ENCODE measurements around the gene STIM1.
"Not testable (repeated sequence)": the region's sequence is repeated elsewhere in the genome, so short reads cannot be mapped to it uniquely, and the experiment has no call there.

STIM1 gene

DNA sequence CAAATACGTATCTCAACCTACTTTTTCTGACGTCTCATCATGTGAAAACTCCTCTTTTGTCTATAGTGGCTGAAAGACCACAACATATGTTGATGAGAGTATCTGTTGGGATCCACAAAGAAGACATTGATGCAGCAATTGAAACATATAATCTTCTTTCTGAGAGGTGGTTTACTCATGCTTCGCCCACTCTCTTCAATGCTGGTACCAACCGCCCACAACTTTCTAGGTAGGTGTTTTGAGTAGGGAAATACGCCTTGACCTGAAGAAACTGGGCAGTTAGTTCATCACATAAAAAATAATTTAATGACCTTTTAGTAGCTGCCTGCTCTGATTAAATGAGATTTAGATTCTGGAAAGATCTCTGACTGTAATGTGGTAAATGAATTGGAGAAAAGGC lies 256.4 kb downstream of the STIM1 start:
- DNase-seq (ENCODE audit: low spot score), result no peak

DNA sequence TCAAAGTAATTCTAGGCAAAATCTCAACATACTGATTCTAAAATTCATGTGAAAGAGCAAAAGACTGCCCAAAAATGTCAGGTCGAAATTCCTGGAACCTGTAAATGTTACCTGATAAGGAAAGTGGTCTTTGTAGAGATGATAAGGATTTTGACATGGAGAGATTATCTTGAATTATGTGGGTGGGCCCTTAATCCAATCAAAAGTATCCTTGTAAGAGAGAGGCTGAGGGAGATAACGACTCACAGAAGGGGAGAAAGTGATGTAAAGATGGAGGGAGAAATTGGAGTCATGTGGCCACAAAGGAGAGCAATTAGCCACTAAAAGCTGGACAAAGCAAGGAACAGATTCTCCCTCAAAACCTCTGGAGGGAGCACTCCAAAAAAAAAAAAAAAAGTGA lies 259.7 kb downstream of the STIM1 start:
- no peak for DNase-seq (ENCODE audit: low spot score)

- no peak for DNase-seq (ENCODE audit: low spot score)
These were observed 262.6 kb downstream of the STIM1 start for GRCh38 chr11:4118107-4118506.

DNA sequence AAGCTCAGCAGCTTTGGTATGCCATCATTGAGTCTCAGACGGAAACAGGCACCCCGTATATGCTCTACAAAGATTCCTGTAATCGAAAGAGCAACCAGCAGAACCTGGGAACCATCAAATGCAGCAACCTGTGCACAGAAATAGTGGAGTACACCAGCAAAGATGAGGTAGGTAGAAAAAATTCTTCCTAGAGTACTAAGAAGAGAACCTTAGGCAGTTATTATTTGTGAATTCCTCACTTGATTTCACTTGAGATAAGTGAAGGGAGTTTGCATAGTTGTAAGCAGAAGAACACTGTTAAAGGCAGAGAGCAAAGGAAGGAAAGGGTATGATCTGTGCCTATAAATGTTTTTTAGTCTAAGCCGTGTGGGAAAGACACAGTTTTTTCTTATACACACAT lies 267.8 kb downstream of the STIM1 start:
- DNase-seq (ENCODE audit: low spot score), result no peak

GRCh38 chr11:4125141-4125540 lies 269.7 kb downstream of the STIM1 start:
- DNase-seq (ENCODE audit: low spot score), result no peak

DNA sequence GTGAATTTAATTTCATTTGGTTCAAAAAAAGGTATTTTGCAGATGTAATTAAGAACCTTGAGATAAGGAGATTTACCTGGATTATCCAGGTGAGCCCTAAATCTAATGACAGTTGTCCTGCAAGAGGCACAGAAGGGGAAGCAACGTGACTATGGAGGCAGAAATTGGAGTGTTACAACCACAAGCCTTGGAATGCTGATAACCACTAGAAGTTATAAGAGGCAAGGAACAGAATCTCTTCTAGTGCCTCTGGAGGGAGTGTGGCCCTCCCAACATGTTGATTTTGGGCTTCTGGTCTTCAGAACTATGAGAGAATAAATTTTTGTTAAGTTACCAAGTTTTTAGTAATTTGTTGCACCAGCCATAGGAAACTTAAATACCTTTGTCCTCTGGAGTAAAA lies 271.9 kb downstream of the STIM1 start:
- DNase-seq (ENCODE audit: low spot score), result no peak

GRCh38 chr11:4130219-4130618 lies 274.8 kb downstream of the STIM1 start:
- not testable (repeated sequence) for DNase-seq (ENCODE audit: low spot score)

GRCh38 chr11:4134806-4135205 lies 279.3 kb downstream of the STIM1 start:
- no peak for DNase-seq (ENCODE audit: low spot score)

DNA sequence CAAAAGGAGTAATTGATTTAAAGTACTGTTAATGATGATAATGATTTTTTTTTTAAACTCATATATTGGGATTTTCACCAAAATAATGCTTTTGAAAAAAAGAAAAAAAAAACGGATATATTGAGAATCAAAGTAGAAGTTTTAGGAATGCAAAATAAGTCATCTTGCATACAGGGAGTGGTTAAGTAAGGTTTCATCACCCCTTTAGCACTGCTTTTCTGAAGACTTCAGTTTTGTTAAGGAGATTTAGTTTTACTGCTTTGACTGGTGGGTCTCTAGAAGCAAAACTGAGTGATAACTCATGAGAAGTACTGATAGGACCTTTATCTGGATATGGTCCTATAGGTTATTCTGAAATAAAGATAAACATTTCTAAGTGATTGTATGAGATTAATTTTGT lies 283.0 kb downstream of the STIM1 start:
- DNase-seq (ENCODE audit: low spot score), result no peak

DNA sequence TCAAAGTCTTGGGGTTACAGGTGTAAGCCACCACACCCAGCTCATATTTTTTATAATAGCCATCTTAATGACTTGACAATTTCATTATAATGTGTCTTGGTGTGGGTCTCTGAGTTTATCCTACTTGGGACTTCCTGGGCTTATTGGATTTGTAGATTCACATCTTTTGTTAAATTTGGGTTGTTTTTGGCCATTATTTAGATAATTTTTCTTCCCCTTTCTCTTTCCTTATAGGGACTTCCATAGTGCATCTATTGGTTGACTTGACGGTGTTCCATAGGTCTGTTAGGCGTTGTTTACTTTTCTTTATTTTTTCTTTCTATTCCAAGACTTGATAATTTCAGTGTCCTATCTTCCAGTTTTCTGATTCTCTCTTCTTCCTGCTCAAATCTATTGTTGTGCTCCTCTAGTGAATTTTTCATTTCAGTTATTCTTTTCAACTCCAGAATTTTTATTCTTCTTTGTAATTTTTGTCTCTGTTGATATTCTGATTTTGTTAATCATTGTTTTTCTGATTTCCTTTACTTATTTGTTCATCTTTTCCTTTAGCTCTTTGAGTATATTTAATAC lies 284.7 kb downstream of the STIM1 start:
- DNase-seq (ENCODE audit: low spot score), result no peak

Measured in iPS-NIHi11 (cell line).